ENCODE data around the gene AUTS2.
"Not testable (repeated sequence)": the region's sequence is repeated elsewhere in the genome, so short reads cannot be mapped to it uniquely, and the experiment has no call there.

Gene AUTS2

GRCh38 chr7:70361821-70362220 lies 763.5 kb downstream of the AUTS2 start:
- in situ Hi-C loops (cut with MboI; ENCODE audit: low pct_unique_long_range_greater_than_20kb, low sequenced_read_pairs): no loop called here
- DNase-seq: peak; percentile 71

- in situ Hi-C loops (cut with MboI; ENCODE audit: low pct_unique_long_range_greater_than_20kb, low sequenced_read_pairs); DNase-seq: not testable (repeated sequence)
Observed at GRCh38 chr7:70364393-70364792, 766.1 kb downstream of the AUTS2 start.

GRCh38 chr7:70371652-70372051 lies 773.4 kb downstream of the AUTS2 start:
- in situ Hi-C loops (cut with MboI; ENCODE audit: low pct_unique_long_range_greater_than_20kb, low sequenced_read_pairs): no loop called here
- DNase-seq: no peak

GRCh38 chr7:70372768-70373515 lies 774.7 kb downstream of the AUTS2 start:
- in situ Hi-C loops (cut with MboI; ENCODE audit: low pct_unique_long_range_greater_than_20kb, low sequenced_read_pairs): no loop called here
- peak; percentile 21 for DNase-seq

DNA sequence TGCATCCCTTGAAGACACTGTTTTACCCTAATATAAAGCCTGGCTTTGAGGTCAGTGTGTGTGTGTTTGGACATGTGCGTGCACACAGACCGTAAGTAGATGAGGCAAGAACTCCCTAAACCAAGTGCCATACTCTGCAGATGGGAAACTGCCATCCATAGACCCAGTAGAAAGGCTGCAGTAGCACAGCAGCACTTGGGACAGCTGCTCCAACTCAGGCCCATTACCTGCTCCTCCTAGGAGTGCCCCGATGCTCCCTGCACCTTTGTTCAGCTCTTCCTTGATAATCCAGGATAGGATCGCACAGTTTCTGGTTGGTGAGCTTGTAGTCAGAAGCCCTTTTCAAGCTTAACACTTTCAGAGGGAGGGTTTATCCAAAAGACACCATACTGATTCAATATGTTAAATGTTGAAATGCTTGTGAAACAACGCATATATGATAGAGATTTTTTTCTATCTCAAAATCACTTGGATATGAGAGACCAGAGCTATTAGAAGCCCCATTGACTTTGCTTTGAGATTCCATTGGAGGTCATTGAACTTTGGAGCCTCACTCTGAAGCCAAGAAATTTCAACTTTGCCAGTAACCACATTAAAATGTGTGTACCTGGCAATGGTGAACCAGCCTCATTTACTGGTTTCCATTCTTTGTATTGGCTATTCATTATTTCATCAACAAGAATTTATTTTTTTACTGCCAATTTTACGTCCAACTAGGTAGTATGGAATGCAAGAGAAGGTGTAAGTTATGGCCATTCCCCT lies 776.7 kb downstream of the AUTS2 start:
- in situ Hi-C loops (cut with MboI; ENCODE audit: low pct_unique_long_range_greater_than_20kb, low sequenced_read_pairs): no loop called here
- no peak for DNase-seq

GRCh38 chr7:70376561-70377031 lies 778.3 kb downstream of the AUTS2 start:
- in situ Hi-C loops (cut with MboI; ENCODE audit: low pct_unique_long_range_greater_than_20kb, low sequenced_read_pairs): no loop called here
- DNase-seq: no peak

DNA sequence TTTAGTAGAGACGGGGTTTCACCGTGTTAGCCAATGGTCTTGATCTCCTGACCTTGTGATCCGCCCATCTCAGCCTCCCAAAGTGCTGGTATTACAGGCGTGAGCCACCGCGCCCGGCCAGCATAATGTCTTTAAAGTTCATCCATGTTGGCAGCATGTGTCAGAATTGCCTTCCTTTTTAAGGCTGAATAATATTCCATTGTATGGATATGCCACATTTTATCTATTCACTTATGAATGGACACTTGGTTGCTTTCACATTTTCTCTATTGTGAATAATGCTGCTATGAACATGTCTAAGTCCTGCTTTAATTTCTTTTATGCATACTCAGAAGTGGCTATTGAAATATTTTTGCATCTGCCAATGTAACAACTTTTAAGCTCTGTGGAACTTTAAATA lies 779.7 kb downstream of the AUTS2 start:
- in situ Hi-C loops (cut with MboI; ENCODE audit: low pct_unique_long_range_greater_than_20kb, low sequenced_read_pairs): no loop called here
- DNase-seq: no peak

DNA sequence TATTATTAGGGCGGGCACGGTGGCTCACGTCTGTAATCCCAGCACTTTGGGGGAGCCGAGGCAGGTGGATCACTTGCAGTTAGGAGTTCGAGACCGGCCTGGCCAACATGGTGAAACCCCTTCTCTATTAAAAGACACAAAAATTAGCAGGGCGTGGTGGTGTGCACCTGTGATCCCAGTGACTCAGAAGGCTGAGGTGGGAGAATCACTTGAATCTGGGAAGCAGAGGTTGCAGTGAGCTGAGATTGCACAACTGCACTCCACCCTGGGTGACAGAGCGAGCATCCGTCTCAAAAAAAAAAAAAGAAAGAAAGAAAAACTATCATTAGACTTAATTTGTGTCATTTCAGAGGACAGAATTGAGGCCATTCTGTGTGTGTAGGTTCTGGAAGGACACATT lies 780.9 kb downstream of the AUTS2 start:
- in situ Hi-C loops (cut with MboI; ENCODE audit: low pct_unique_long_range_greater_than_20kb, low sequenced_read_pairs): no loop called here
- DNase-seq: no peak

- DNase-seq: no peak
- in situ Hi-C loops (cut with MboI; ENCODE audit: low pct_unique_long_range_greater_than_20kb, low sequenced_read_pairs): no loop called here
Observed at GRCh38 chr7:70380421-70381015, 782.2 kb downstream of the AUTS2 start.

GRCh38 chr7:70383066-70383782 lies 784.9 kb downstream of the AUTS2 start:
- in situ Hi-C loops (cut with MboI; ENCODE audit: low pct_unique_long_range_greater_than_20kb, low sequenced_read_pairs): no loop called here
- DNase-seq: no peak

DNA sequence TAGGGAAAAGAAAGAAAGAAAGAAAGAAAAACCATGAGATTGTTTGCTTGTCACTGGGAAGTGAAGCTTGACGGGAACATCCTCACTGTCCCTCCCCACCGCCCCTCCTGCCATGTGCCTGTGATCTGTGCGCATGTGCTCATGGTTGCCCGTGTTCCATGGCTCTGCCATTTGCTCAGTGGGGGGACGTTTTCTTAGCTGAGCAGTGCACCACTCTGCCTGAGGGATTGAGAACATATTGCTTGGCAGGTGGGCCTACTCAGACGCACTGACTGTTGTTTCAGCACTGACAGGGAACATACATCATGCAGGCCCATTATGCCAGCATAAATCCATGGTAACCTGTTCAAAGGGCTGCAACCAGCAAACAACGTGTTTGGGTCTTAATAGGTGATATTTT lies 785.7 kb downstream of the AUTS2 start:
- DNase-seq: no peak
- in situ Hi-C loops (cut with MboI; ENCODE audit: low pct_unique_long_range_greater_than_20kb, low sequenced_read_pairs): no loop called here

GRCh38 chr7:70384891-70385290 lies 786.6 kb downstream of the AUTS2 start:
- in situ Hi-C loops (cut with MboI; ENCODE audit: low pct_unique_long_range_greater_than_20kb, low sequenced_read_pairs): no loop called here
- no peak for DNase-seq

- DNase-seq: no peak
- in situ Hi-C loops (cut with MboI; ENCODE audit: low pct_unique_long_range_greater_than_20kb, low sequenced_read_pairs): no loop called here
Observed at GRCh38 chr7:70387217-70387616, 788.9 kb downstream of the AUTS2 start.

GRCh38 chr7:70389531-70390151 lies 791.4 kb downstream of the AUTS2 start:
- in situ Hi-C loops (cut with MboI; ENCODE audit: low pct_unique_long_range_greater_than_20kb, low sequenced_read_pairs): no loop called here
- DNase-seq: no peak

- no peak for DNase-seq
- in situ Hi-C loops (cut with MboI; ENCODE audit: low pct_unique_long_range_greater_than_20kb, low sequenced_read_pairs): no loop called here
Observed at GRCh38 chr7:70390251-70390650, 792.0 kb downstream of the AUTS2 start.

- no peak for DNase-seq
- in situ Hi-C loops (cut with MboI; ENCODE audit: low pct_unique_long_range_greater_than_20kb, low sequenced_read_pairs): no loop called here
Observed at GRCh38 chr7:70392256-70392876, 794.1 kb downstream of the AUTS2 start.

DNA sequence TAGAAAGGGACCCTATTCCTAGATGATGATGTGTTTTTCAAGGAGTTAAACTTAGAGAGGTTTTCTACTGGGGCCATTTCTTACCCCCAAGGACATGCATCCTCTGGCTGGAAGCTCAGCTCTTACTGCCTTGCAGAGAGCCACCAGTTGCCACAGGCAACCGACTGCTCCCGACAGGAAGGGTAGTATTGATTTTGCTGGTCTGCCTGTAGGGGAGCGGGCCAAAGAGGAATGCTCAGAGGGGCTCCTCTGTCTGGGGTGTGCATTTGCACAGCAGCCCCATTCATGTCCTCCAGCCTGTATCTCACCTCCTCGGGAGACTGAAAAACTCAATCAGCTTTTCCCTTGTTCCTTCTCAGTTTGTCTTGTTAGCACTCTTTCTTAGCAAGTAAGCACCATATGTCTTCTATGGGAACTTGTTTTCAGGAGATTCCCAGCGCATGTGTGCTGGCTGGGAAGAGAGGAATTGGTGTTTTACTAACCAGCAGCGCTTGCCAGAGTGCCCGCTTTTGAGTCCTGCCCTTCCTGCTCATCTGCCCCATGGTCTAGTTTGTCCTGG lies 794.7 kb downstream of the AUTS2 start:
- in situ Hi-C loops (cut with MboI; ENCODE audit: low pct_unique_long_range_greater_than_20kb, low sequenced_read_pairs): no loop called here
- no peak for DNase-seq

DNA sequence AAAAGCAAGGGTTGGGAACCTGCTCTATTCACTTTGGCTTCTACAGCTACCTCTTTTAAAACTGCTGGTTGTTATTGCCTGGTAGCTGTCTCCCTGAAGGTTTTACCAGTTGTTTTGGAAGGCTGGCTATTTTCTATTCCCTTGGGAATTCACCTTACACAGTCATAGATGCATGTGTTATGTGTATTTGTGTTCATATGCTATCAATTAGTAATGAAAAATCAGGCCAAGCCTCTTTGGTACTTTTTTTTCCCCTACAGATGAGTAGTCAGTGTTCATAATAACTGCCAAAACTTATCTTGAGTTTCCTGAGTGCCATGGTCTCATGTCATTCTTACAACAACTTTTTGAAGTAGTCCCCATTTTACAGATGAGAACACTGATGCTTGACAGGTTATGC lies 795.7 kb downstream of the AUTS2 start:
- no peak for DNase-seq
- in situ Hi-C loops (cut with MboI; ENCODE audit: low pct_unique_long_range_greater_than_20kb, low sequenced_read_pairs): no loop called here

Measured in KBM-7 (cell line).